Neutrophil (primary cell): Measurements from ENCODE around the gene EFCAB13.

ENCODE experiments used
- H3K27ac ChIP-seq: fragments of 200-600 bp; sonication (generic); 2 replicates; pipeline ENCODE4 v1.5.1; 2016; ENCODE audit warnings: mild to moderate bottlenecking, moderate library complexity
- H3K27me3 ChIP-seq: fragments of 200-600 bp; sonication (generic); 2 replicates; pipeline ENCODE4 v1.6.0; 2016; ENCODE audit warnings: mild to moderate bottlenecking
- H3K36me3 ChIP-seq: fragments of 200-600 bp; sonication (generic); 2 replicates; pipeline ENCODE4 v1.5.1; 2017
- H3K4me1 ChIP-seq, 2 experiments: fragments of 200-600 bp in 1 of 2; sonication (generic) in 1 of 2; 1 replicate in 1 of 2; 2 replicates in 1 of 2; pipeline versions ENCODE4 v1.5.1 to v1.6.1; 2013 to 2016; ENCODE audit warnings: low read depth in 1 of 2, low read length in 1 of 2, mild to moderate bottlenecking in 1 of 2, moderate library complexity in 1 of 2; ENCODE audit not compliant: control insufficient read depth in 1 of 2, insufficient read depth in 1 of 2
- H3K4me3 ChIP-seq, 2 experiments: fragments of 200-600 bp in 1 of 2; sonication (generic) in 1 of 2; 1 replicate in 1 of 2; 2 replicates in 1 of 2; pipeline ENCODE4 v1.5.1; 2013 to 2016; ENCODE audit warnings: low read depth in 1 of 2, low read length in 1 of 2, mild to moderate bottlenecking in 1 of 2, moderate library complexity in 1 of 2
- H3K9me3 ChIP-seq: fragments of 200-600 bp; sonication (generic); 2 replicates; pipeline ENCODE4 v1.5.1; 2016
- CTCF ChIP-seq: fragments of 200-600 bp; sonication (generic); IDR thresholded peaks from 2 replicates; pipeline ENCODE4 v1.5.1; 2016; ENCODE audit warnings: antibody characterized with exemption

EFCAB13 gene

GRCh38 chr17:47277921-47278320 is 45.8 kb upstream of the EFCAB13 start:
- Histone ChIP-seq H3K27me3 (peaks cover 17% of the 10 kb centered on the region), H3K36me3 (no peaks in the 10 kb centered on the region), H3K9me3 (no peaks in the 10 kb centered on the region), H3K4me3 (no peak overlapping the region), H3K4me1 (peaks cover 0 to 4% of the 10 kb centered on the region in 2 experiments), H3K27ac (no peak overlapping the region)
- no peak for TF ChIP-seq CTCF

GRCh38 chr17:47278561-47278960 is 45.2 kb upstream of the EFCAB13 start:
- no peak overlapping the region for H3K27ac ChIP-seq
- no peak for TF ChIP-seq CTCF
- no peak overlapping the region for H3K4me3 ChIP-seq
- H3K27me3 ChIP-seq: peaks cover 10% of the 10 kb centered on the region
- peaks cover 0 to 4% of the 10 kb centered on the region in 2 experiments for H3K4me1 ChIP-seq
- no peaks in the 10 kb centered on the region for H3K36me3 ChIP-seq
- H3K9me3 ChIP-seq: no peaks in the 10 kb centered on the region

DNA sequence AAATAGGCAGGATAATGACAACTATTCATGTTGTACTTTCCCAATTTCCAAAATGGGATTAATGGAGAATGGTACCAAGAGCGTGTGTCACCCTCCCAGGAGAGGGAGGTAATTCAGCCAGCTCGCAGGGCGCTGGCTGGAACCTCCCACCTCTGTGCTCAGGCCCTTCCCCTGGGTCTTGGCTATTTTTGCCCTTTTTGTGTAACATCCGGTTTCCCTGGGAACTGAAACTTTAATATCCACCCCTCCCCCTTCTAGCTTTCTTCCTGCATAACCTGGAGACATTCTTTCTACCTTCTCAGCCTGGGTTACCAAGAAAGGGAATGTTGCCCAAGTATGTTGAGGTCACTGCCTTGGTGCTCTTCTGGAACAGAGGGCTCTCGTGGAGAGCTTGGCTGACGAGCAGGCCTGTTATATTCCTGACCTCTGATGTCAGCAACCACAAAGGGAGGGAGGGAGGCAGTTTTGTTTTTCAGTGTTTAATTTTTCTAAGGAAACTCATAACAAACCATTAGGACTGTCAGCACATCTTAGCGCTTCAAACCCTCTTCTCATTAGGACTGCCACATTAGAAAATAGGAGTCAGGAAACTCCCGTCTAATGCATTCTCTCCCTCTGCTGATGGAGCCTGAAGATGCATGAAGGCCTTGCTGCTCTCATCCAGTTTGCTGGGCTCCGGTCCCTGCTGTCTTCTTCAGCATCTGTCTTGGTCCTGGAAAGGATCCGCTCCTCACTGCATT is 44.5 kb upstream of the EFCAB13 start:
- no peaks in the 10 kb centered on the region for H3K36me3 ChIP-seq
- H3K27me3 ChIP-seq: peaks cover 7% of the 10 kb centered on the region
- no peak overlapping the region for H3K4me3 ChIP-seq
- peaks cover 0 to 4% of the 10 kb centered on the region in 2 experiments for H3K4me1 ChIP-seq
- no peak overlapping the region for H3K27ac ChIP-seq
- no peak for TF ChIP-seq CTCF
- no peaks in the 10 kb centered on the region for H3K9me3 ChIP-seq

DNA sequence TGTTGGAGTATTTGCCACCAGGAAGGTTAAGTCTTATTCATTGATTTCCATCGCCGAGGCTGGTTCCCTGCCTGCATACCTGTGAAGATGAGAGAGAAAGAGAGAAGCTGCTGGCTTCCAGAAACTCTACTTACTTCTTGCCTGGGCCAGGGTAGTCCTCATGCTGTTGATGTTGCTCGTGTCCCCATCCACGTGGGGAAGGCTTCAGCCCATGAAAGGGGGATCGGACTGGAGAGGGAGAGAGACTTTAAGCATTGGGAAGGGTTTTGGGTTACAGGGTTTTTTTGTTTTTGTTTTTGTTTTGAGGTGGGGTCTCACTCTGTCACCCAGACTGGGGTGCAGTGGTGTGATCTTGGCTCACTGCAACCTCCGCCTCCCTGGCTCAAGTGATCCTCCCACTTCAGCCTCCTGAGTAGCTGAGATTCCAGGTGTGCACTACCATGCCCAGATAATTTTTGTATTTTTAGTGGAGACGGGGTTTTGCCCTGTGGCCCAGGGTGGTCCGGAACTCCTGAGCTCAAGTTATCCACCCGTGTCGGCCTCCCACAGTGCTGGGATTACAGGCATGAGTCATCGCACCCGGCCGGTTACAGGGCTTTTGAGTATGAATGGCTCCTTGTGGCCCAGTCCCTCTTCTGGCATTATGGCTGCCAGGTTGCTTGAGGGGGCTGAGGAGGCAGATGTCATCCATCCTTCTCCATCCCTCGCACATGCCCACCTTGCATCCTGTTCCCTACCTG is 43.5 kb upstream of the EFCAB13 start:
- H3K27ac ChIP-seq: no peak overlapping the region
- no peak for TF ChIP-seq CTCF
- H3K27me3 ChIP-seq: no peaks in the 10 kb centered on the region
- H3K9me3 ChIP-seq: no peaks in the 10 kb centered on the region
- no peaks in the 10 kb centered on the region for H3K36me3 ChIP-seq
- no peak overlapping the region for H3K4me3 ChIP-seq
- peaks cover 0 to 4% of the 10 kb centered on the region in 2 experiments for H3K4me1 ChIP-seq

DNA sequence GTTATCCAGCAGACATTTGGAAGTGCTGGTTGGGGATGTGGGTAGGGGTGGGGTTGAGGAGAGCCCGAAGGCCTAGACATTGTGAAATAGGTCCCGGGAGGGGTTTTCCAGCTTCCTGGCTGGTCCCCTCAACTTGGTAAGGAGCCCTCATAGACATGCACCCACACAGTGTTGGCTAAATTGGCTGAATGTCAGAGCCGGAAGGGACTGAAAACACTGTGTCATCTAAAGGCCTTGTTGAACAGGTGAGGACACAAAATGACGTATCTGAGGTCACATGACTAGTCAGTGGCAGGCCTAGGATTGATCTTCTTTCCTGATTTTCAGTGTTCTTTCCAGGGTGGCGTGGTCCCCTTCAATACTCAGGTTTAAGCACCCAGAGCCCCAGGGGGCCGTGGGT is 42.5 kb upstream of the EFCAB13 start:
- no peak overlapping the region for H3K4me3 ChIP-seq
- H3K9me3 ChIP-seq: no peaks in the 10 kb centered on the region
- H3K36me3 ChIP-seq: no peaks in the 10 kb centered on the region
- no peaks in the 10 kb centered on the region for H3K27me3 ChIP-seq
- TF ChIP-seq CTCF: no peak
- no peak overlapping the region for H3K27ac ChIP-seq
- peaks cover 0 to 4% of the 10 kb centered on the region in 2 experiments for H3K4me1 ChIP-seq
